Measurements from ENCODE around the gene QSOX2. TPM values are rescaled to one million over a fixed set of nuclear protein-coding genes. Genes with fewer than 3 reads are reported as not detected.
"Not testable (repeated sequence)": the region's sequence is repeated elsewhere in the genome, so short reads cannot be mapped to it uniquely, and the experiment has no call there.

The QSOX2 gene
- total and polyA plus RNA-seq, 2 experiments from 2014 or later = 9.2 to 29.2 TPM

GRCh38 chr9:136236471-136237410, 8.9 kb downstream of the QSOX2 start:
- H3K27ac Mint-ChIP-seq; H3K27me3 Mint-ChIP-seq (ENCODE audit: insufficient read depth, low read depth, poor library complexity): not testable (repeated sequence)
- peaks cover 83% of the 10 kb centered on the region for H3K79me2 ChIP-seq (replicated peaks; ENCODE audit: insufficient read depth)

GRCh38 chr9:136235709-136236455, 9.7 kb downstream of the QSOX2 start:
- Histone ChIP-seq H3K4me1 (ENCODE audit: insufficient read depth) (no peaks in the 10 kb centered on the region), H2AFZ (no peak overlapping the region), H3K36me3 (ENCODE audit: insufficient read depth) (no peaks in the 10 kb centered on the region), H4K20me1 (replicated peaks; ENCODE audit: insufficient read depth) (peaks cover 33% of the 10 kb centered on the region), H3K27ac (ENCODE audit: low read depth) (no peak overlapping the region), H3K9me2 (ENCODE audit: insufficient read depth) (no peaks in the 10 kb centered on the region), H3K4me3 (no peak overlapping the region), H3K79me2 (replicated peaks; ENCODE audit: insufficient read depth) (peaks cover 80% of the 10 kb centered on the region), H3K27me3 (ENCODE audit: insufficient read depth) (no peaks in the 10 kb centered on the region), H3K4me2 (no peak overlapping the region), H3F3A (replicated peaks; ENCODE audit: low read depth) (no peaks in the 10 kb centered on the region)
- Mint-ChIP-seq H3K36me3 (ENCODE audit: low read depth) (peaks cover 3% of the 10 kb centered on the region; the same call in 2 of the 3 replicates), H3K9me3 (no peaks in the 10 kb centered on the region), H3K27me3 (ENCODE audit: insufficient read depth, low read depth, poor library complexity) (peaks cover 7% of the 10 kb centered on the region), H3K27ac (no peak overlapping the region), H3K4me3 (no peak overlapping the region), H3K4me1 (peaks cover 14% of the 10 kb centered on the region)
- DNase-seq (ENCODE audit: low spot score) (no peak), ATAC-seq (no peak)
- TF ChIP-seq POLR2AphosphoS5 (IDR thresholded peaks at IDR 0.05; ENCODE audit: low read depth) (no peak), CREB1 (CRISPR knock-in tag; IDR thresholded peaks at IDR 0.05; ENCODE audit: low read depth) (no peak), STAT1 (IDR thresholded peaks at IDR 0.05; ENCODE audit: unreplicated experiment) (no peak), ETS1 (IDR thresholded peaks at IDR 0.05) (no peak), ZNF331 (CRISPR knock-in tag; IDR thresholded peaks at IDR 0.05; ENCODE audit: low read depth) (no peak), ZNF462 (CRISPR knock-in tag; IDR thresholded peaks at IDR 0.05) (no peak), NANOG (IDR thresholded peaks at IDR 0.05; ENCODE audit: borderline replicate concordance) (no peak), REST (IDR thresholded peaks at IDR 0.05; ENCODE audit: unreplicated experiment) (no peak)

More at GRCh38 chr9:136236471-136237410, 8.9 kb downstream of the QSOX2 start:
- not testable (repeated sequence) for H3K4me3 Mint-ChIP-seq; H3K4me1 ChIP-seq (ENCODE audit: insufficient read depth); H3K36me3 Mint-ChIP-seq (ENCODE audit: low read depth); H3K9me2 ChIP-seq (ENCODE audit: insufficient read depth); H3K27ac ChIP-seq (ENCODE audit: low read depth); H2AFZ ChIP-seq; ATAC-seq; H3K4me2 ChIP-seq; DNase-seq (ENCODE audit: low spot score); H3F3A ChIP-seq (replicated peaks; ENCODE audit: low read depth); H3K4me3 ChIP-seq; H3K27me3 ChIP-seq (ENCODE audit: insufficient read depth); H3K36me3 ChIP-seq (ENCODE audit: insufficient read depth); H3K9me3 Mint-ChIP-seq
- peaks cover 33% of the 10 kb centered on the region for H4K20me1 ChIP-seq (replicated peaks; ENCODE audit: insufficient read depth)
- H3K4me1 Mint-ChIP-seq = peaks cover 15% of the 10 kb centered on the region
